AG04449 (cell line): ENCODE results near the gene RBPMS2.

Source experiments
- CTCF ChIA-PET: fragments of 350-600 bp; formaldehyde crosslinking; extraction: SDS; loops from one replicate; lab custom pipeline; 2021; ENCODE audit warnings: antibody characterized with exemption; lab: Yijun Ruan, JAX
- POLR2A ChIA-PET: fragments of 400-600, 350-600 bp; formaldehyde crosslinking; extraction: SDS; loops from one replicate; lab custom pipeline; 2020; ENCODE audit warnings: antibody characterized with exemption, inconsistent platforms; lab: Yijun Ruan, JAX
- DNase-seq: peaks from one replicate; pipeline ENCODE4 v3.0.0-alpha.2; 2010; ENCODE audit warnings: low read depth, low spot score
- H3K4me3 ChIP-seq: 2 replicates; pipeline ENCODE4 v1.5.1; 2011; ENCODE audit warnings: low read depth, mild to moderate bottlenecking, control low read depth, low read length
- TF ChIP-seq, protein P1 (sequence below): IDR thresholded peaks from one replicate; pipeline ENCODE4 v1.5.1; 2011; ENCODE audit warnings: mild to moderate bottlenecking, moderate library complexity, low read length, control low read depth, inconsistent platforms; ENCODE audit not compliant: insufficient read depth; ENCODE audit errors: missing control alignments

Gene RBPMS2

DNA sequence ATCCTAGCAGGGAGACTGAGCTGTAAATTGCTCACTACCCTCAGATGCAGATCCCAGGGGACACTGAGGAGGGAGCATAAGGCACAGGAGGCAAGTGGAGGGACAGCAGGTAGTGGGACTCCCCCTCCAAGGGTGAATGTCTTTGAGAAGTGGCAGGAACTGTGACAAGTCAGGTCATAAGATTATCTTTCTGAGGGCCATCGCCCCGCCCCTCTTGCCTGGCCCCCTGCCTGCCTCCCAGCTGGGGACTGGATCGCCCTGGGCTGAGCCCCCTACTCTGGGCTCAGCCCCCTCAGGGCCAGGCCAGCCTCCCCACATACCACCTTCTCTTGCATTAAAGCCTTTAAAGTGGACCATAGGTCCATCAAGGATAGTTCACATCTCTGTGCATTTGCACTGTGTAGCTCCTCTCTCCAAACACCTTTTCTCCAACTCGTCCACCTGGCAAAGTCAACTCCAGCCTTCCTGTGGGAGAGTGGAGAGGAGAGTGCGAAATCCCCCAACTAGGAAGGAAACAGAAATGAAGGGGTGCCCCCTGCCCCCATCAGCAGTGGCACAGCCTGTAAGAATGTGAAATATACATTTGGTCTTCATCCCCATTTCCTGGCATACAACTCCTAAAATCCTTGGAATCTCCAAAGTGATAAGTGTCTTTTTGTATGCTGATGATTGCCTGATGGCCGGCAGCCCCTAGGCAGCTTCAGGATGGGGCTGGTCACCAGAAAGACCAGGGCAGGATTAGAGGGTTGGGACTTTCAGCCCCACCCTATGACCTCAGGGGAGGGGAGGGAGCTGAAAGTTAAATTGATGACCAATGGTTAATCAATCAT is 35.3 kb upstream of the RBPMS2 start:
- POLR2A ChIA-PET: interaction anchor here (0.7 to 0.8 kb wide), 2 partner anchors 9 to 211 kb away, joined by 3 read pairs; no protein-coding TSS in a partner anchor
- TF ChIP-seq, protein P1, sequence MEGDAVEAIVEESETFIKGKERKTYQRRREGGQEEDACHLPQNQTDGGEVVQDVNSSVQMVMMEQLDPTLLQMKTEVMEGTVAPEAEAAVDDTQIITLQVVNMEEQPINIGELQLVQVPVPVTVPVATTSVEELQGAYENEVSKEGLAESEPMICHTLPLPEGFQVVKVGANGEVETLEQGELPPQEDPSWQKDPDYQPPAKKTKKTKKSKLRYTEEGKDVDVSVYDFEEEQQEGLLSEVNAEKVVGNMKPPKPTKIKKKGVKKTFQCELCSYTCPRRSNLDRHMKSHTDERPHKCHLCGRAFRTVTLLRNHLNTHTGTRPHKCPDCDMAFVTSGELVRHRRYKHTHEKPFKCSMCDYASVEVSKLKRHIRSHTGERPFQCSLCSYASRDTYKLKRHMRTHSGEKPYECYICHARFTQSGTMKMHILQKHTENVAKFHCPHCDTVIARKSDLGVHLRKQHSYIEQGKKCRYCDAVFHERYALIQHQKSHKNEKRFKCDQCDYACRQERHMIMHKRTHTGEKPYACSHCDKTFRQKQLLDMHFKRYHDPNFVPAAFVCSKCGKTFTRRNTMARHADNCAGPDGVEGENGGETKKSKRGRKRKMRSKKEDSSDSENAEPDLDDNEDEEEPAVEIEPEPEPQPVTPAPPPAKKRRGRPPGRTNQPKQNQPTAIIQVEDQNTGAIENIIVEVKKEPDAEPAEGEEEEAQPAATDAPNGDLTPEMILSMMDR: no peak
- CTCF ChIA-PET: interaction anchor here (0.6 to 16.1 kb wide), 38 partner anchors 9 to 354 kb away, joined by 3 to 231 read pairs (median 5); no protein-coding TSS in a partner anchor
- no peak overlapping the region for H3K4me3 ChIP-seq
- DNase-seq: no peak

DNA sequence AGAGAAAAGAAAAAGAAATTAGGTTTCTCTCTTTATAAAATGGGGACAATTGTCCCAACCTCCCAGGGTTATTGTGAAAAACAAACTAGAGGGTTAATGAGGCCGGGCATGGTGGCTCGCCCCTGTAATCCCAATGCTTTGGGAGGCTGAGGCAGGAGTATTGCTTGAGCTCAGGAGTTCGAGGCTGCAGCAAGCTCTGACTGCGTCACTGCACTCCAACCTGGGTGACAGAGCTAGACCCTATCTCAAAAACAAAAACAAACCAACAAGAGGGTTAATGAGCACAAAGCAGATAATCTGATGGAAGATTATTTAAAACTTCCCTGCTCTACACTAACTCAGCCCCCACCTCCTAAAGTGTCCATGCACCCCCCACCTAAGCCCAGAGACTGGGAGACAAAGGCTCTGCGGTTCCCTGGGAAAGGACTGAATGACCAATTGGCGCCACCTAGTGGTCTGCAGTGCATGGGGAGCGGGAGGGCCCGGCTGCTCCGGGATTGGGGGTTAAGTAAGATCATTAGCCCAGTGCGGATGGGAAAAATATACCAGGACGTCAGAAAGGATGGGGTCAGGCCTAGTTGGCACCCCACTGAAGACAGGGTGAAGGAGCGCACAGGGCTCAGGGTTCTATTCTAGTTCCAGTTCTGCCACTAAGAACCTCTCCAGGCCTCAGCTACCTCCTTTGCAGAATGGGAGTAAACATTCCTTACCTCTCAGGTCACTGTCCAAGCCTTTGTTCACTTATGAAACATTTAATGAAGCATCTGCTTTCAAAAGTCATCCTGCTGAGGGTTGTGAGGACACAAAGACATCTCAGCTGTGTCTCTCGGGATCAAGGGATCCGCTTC is 34.5 kb upstream of the RBPMS2 start:
- ChIA-PET POLR2A (interaction anchor here (0.8 kb wide), 1 partner anchor 8 kb away, joined by 3 read pairs; no protein-coding TSS in a partner anchor), CTCF (interaction anchor here (0.7 to 16.1 kb wide), 46 partner anchors 8 to 355 kb away, joined by 3 to 231 read pairs (median 5); no protein-coding TSS in a partner anchor)
- TF ChIP-seq, protein P1: peak; percentile 95
- no peak overlapping the region for H3K4me3 ChIP-seq
- no peak for DNase-seq

DNA sequence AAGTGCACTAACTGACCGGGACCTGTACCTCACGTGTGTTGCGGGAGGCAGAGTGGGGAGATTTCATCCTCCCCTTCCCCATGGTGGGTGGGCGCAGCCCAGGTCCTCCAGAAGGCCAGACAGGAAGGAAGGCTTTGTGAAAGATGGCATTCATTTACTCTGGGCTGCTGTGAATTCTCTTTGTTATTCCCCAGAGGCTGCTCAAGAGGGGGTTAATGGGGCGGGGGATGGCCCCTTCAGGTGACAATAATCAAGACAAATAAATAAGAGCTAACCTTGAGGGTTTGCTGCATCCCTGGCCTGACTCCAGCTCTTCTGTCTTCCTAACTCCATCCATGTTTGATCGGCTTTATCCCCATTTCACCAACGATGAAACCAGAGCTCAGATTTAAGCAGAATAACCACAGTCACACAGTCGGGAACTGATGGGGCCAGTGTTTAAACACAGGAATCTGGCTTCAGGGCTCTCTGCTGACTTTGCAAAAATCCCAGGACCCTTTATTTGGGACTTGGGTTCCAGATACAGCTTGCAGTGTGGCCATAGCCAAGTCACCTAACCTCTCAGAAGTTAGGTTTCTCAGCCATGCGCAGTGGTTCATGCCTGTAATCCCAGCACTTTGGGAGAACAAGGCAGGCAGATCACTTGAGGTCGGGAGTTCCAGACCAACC is 33.5 kb upstream of the RBPMS2 start:
- TF ChIP-seq, protein P1: no peak

DNA sequence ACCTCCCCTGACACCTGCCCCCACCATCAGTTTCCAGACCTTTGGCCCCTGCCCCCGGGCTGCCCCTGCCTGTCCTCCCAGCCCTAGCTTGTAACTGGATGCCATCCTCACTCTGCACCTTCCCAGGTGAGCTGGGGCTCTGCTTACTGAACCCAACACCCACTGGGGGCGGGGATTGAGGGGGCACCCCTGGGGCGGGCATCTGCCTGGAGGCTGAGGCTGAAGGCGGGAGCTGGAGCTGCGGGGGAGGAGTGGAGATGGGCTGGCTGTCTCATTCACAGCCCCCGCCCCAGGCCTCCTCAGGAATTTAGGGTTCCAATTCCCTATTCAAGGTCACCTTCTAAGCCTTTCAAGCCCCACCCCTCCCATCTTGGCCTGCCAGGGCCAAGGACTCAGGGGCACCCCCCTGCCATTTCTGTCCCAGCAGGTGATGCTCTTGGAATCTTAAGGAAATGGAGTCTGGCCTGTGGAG is 32.4 kb upstream of the RBPMS2 start:
- no peak overlapping the region for H3K4me3 ChIP-seq
- ChIA-PET CTCF (interaction anchor here (2.0 to 16.1 kb wide), 5 partner anchors 7 to 98 kb away, joined by 9 to 231 read pairs (median 33); no protein-coding TSS in a partner anchor), POLR2A (no interaction called here)
- TF ChIP-seq, protein P1: no peak
- DNase-seq: no peak

More for the DNA sequence above, 33.5 kb upstream of the RBPMS2 start:
- POLR2A ChIA-PET: no interaction called here
- no peak for DNase-seq
- no peak overlapping the region for H3K4me3 ChIP-seq
- CTCF ChIA-PET: interaction anchor here (0.7 to 16.1 kb wide), 28 partner anchors 7 to 183 kb away, joined by 3 to 231 read pairs (median 6); no protein-coding TSS in a partner anchor

DNA sequence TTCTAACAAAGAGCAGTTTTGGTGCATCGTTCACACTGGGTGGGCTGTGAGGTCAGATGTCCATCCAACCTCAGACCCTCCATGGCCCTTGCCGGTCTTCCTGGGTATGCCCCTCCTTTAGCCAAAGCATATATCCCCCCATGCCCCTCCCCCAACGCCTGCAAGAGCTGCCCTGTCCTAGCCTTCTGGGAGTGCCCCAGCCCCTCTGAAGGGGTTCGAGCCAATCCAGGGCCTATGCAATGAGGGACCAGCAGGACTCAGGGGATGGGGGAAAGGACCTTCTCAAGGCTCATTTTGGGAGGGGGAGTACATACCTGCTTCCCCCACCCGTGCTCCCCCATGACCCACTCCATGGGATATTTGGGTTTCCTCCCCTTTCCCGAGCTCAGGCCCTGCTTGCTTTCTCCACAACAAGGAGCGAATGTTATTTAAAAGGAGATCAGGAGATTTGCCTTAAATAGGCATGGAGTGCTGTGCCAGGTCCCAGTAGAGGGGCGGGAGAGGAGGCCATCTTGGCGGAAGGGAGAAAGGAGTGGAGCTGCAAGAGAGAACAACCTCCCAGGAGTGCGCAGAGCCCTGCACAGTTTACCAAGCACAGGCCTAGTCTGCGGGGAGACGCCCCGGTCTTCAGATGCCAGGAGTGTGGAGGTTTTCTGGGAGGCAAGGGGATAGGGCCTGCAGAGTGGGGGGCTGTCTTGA is 31.8 kb upstream of the RBPMS2 start:
- CTCF ChIA-PET: interaction anchor here (1.2 to 16.1 kb wide), 6 partner anchors 8 to 99 kb away, joined by 3 to 231 read pairs (median 24); no protein-coding TSS in a partner anchor
- no peak for DNase-seq
- TF ChIP-seq, protein P1: no peak
- no peak overlapping the region for H3K4me3 ChIP-seq
- POLR2A ChIA-PET: no interaction called here
